Erythroblast (primary cell): ENCODE results near the gene KLHL29.

Source experiments
- GATA1 ChIP-seq: IDR thresholded peaks from 2 replicates; pipeline ENCODE4 v1.6.1; 2011; ENCODE audit warnings: low read depth, mild to moderate bottlenecking, control low read depth, low read length, moderate library complexity
- POLR2A ChIP-seq: IDR thresholded peaks from 2 replicates; pipeline ENCODE4 v1.6.1; 2011; ENCODE audit warnings: mild to moderate bottlenecking, low read length

- TF ChIP-seq POLR2A (no peak), GATA1 (no peak)
These were observed 370 bp downstream of the KLHL29 start for GRCh38 chr2:23385351-23385747.
